K562 (cell line): ENCODE measurements around the gene WDR13. TPM values are rescaled to one million over a fixed set of nuclear protein-coding genes. Genes with fewer than 3 reads are reported as not detected.

Experiments
- CBX1 ChIP-seq: sonication (generic); IDR thresholded peaks from 2 replicates; pipeline ENCODE4 v1.6.1; 2016; ENCODE audit warnings: antibody characterized with exemption, low read depth, mild to moderate bottlenecking
- EP300 ChIP-seq: IDR thresholded peaks from 2 replicates; pipeline ENCODE4 v1.6.1; 2012; ENCODE audit warnings: low read length, improper control_type of control experiment
- FOSL1 ChIP-seq: fragments of 200-800 bp; sonication (Bioruptor generic); conservative IDR thresholded peaks from 2 replicates; pipeline ENCODE4 v1.6.1; 2016; ENCODE audit warnings: missing genetic modification characterization, missing compliant biosample characterization
- FUS ChIP-seq: fragments of 200-400 bp; formaldehyde crosslinking; optimal IDR thresholded peaks from 2 replicates; pipeline ENCODE3; 2017; ENCODE audit warnings: low read depth, low read length
- GMEB1 ChIP-seq: fragments of 250-450 bp; sonication (Bioruptor Pico); IDR thresholded peaks from 2 replicates; pipeline ENCODE4 v1.4.0; 2020; ENCODE audit warnings: mild to moderate bottlenecking
- KDM5B ChIP-seq: fragments of 200-600 bp; sonication (generic); IDR thresholded peaks from 2 replicates; pipeline ENCODE4 v1.6.1; 2012; ENCODE audit warnings: low read depth, mild to moderate bottlenecking, moderate library complexity, low read length, control low read depth, inconsistent platforms; ENCODE audit not compliant: insufficient replicate concordance
- L3MBTL2 ChIP-seq: fragments of 450-650 bp; IDR thresholded peaks from 2 replicates; pipeline ENCODE4 v1.6.1; 2016; ENCODE audit warnings: mild to moderate bottlenecking, moderate library complexity
- MIER1 ChIP-seq: fragments of 450-650 bp; IDR thresholded peaks from 2 replicates; pipeline ENCODE4 v1.6.1; 2016; ENCODE audit warnings: antibody characterized with exemption, mild to moderate bottlenecking, low read depth
- MNT ChIP-seq, 2 experiments: fragments of 450-650 bp; conservative IDR thresholded peaks; 2 replicates each; pipeline ENCODE4 v1.6.1; 2017; ENCODE audit warnings: mild to moderate bottlenecking in 2 of 2, moderate library complexity in 2 of 2
- TAF7 ChIP-seq: fragments of 450-650 bp; IDR thresholded peaks from 2 replicates; pipeline ENCODE4 v1.6.1; 2016; ENCODE audit warnings: missing genetic modification characterization, missing compliant biosample characterization
- ZNF121 ChIP-seq: sonication (generic); formaldehyde crosslinking; conservative IDR thresholded peaks from 2 replicates; pipeline ENCODE4 v1.8.0; 2022; ENCODE audit warnings: missing genetic modification reagents
- ZNF197 ChIP-seq: fragments of 200-800 bp; sonication (Bioruptor generic); IDR thresholded peaks from 2 replicates; pipeline ENCODE4 v1.6.1; 2016; ENCODE audit warnings: low read depth, missing genetic modification characterization, missing compliant biosample characterization
- ZNF609 ChIP-seq: sonication (generic); formaldehyde crosslinking; IDR thresholded peaks from 2 replicates; pipeline ENCODE4 v1.8.1; 2023; ENCODE audit warnings: missing genetic modification reagents, mild to moderate bottlenecking, borderline replicate concordance
- ZNF639 ChIP-seq, 2 experiments: fragments of 200-800 bp in 1 of 2; sonication (Bioruptor generic) in 1 of 2; sonication (generic) in 1 of 2; formaldehyde crosslinking in 1 of 2; IDR thresholded peaks in 1 of 2; conservative IDR thresholded peaks in 1 of 2; 2 replicates each; pipeline versions ENCODE4 v1.5.0 to v1.6.1; 2016 to 2020; ENCODE audit warnings: missing compliant biosample characterization in 1 of 2, missing genetic modification characterization in 1 of 2, missing genetic modification reagents in 1 of 2
- ZNF655 ChIP-seq: fragments of 250-450 bp; sonication (Bioruptor Pico); IDR thresholded peaks from 2 replicates; pipeline ENCODE4 v1.5.0; 2021
- polyA plus RNA-seq, 8 experiments: library from polyadenylated mRNA; depleted of rRNA in 4 of 8; stranded (reverse) in 5 of 8; unstranded in 3 of 8; fragments of >200 nt; fragmentation: Nextera tagmentation in 2 of 8; fragmentation: Illumina TruSeq in 1 of 8; extraction: Ambion mirVana in 2 of 8; extraction: Trizol in 1 of 8; gene quantifications; 2 replicates each; pipeline versions ENCODE4 v1.2.1 to v1.2.3, GENCODE V29; 2011 to 2014; ENCODE audit warnings: inconsistent platforms in 1 of 8, missing spikeins in 1 of 8
- total RNA-seq, 7 experiments: library from RNA; depleted of rRNA in 6 of 7; stranded (reverse); fragments of >200 nt in 6 of 7; fragmentation: Illumina TruSeq in 2 of 7; extraction: Trizol in 2 of 7; gene quantifications; 2 replicates each; pipeline versions ENCODE4 v1.2.1 to v1.2.3, GENCODE V29; 2011 to 2021; ENCODE audit warnings: low replicate concordance in 1 of 7

Gene WDR13
- total and polyA plus RNA-seq, 9 of the 15 experiments (the other 6 are each of a cell fraction or from before 2014, with no cell fraction given): 7.4 to 70.5 (median 31.4) TPM

GRCh38 chrX:48617542-48618340, 20.4 kb downstream of the WDR13 start (continued):
- TF ChIP-seq MIER1 (no peak), GMEB1 (CRISPR knock-in tag) (no peak), L3MBTL2 (peak; percentile 65; the same call in 1 of the 2 replicates), MNT (conservative IDR thresholded peaks at IDR 0.05) (peak; percentile 52 to 70; a peak in 3 of 4 replicates), KDM5B (no peak), ZNF609 (CRISPR knock-in tag) (no peak), TAF7 (no peak), ZNF121 (CRISPR knock-in tag) (no peak), ZNF639 (CRISPR knock-in tag; conservative IDR thresholded peaks at IDR 0.05 in 1 of 2, IDR thresholded peaks at IDR 0.05 in 1 of 2) (no peak), CBX1 (no peak), EP300 (peak; percentile 56; the same call in 1 of the 2 replicates), ZNF197 (CRISPR knock-in tag) (no peak), ZNF655 (CRISPR knock-in tag) (no peak), FUS (no peak), FOSL1 (tag) (0 out of 2 replicates have a peak, but pooled peaks have one; percentile 25)
